Erythroblast (primary cell): Measurements from ENCODE around the gene SLN.

Source experiments
- GATA1 ChIP-seq: IDR thresholded peaks from 2 replicates; pipeline ENCODE4 v1.6.1; 2011; ENCODE audit warnings: low read depth, mild to moderate bottlenecking, control low read depth, low read length, moderate library complexity
- POLR2A ChIP-seq: IDR thresholded peaks from 2 replicates; pipeline ENCODE4 v1.6.1; 2011; ENCODE audit warnings: mild to moderate bottlenecking, low read length

DNA sequence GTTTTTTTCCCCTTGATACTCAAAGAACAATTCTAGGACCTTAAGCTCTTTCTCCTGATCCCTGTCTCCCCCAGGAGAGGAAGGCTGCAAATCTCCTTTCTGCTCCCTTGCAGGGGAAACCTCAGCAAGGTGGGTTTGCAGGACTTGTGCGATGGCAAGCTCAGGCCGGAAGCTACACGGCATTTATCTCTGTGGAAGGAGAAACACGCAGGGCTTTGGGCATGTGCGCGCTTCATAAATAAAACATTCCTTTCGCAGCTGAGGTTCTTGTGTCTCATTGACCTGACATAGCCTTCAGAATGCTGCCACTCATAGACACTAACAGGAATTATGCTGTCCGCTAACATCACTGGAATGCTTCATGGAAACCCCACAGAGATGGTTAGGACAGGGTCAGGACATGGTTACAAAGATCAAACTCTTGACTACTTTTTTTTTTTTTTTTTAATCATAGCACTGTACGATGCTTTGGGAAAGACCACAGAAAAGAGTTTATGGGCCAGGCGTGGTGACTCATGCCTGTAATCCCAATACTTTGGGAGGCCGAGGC lies 42.6 kb downstream of the SLN start:
- TF ChIP-seq POLR2A (no peak), GATA1 (no peak)
